ENCODE results near the gene NHEJ1. TPM values are rescaled to one million over a fixed set of nuclear protein-coding genes. Genes with fewer than 3 reads are reported as not detected.

NHEJ1 gene
- polyA plus RNA-seq, 3 donors, result 19.5 to 22.6 (median 20.4) TPM

DNA sequence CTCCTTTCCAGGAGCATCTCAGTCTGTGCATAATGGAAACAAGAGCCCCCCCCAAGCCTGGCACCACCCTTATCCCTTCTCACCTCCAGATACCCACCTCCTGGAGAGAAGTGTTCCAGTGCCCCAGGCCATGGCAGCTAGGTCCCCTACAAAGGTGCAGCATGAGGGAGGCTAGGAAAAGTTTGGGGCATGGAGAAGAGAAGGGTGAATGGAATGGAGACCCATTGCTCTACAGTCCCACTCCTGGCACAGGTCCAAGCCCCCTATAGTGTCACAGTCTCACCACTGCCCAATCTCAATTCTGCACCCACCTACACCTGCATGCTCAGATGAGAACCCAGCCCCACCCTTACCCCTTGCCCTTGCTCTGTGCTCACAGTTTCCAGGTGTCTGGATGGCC, 8.3 kb upstream of the NHEJ1 start:
- DNase-seq (ENCODE audit: low read depth in 3 of 3, low spot score in 2 of 3), result no peak

DNA sequence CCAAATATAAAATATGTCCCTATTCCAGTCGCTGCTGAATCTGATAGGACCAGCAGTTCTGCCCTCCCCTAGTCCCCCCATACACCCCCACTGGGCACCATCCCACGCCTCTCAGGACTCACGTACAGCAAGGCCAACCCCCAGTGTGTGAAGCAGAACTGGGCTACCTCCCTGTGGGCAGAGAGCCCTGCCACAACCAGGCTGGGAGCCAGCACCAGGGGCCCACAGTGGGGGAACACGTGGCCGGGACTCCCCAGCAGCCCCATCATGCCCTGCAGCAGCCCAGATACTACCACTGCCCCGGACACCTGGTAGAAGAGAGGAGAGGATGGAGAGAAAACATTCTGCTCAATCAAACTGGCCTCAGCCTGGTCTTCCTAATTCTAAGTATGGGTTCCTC, 7.9 kb upstream of the NHEJ1 start:
- DNase-seq (ENCODE audit: low read depth in 3 of 3, low spot score in 2 of 3), result no peak

DNA sequence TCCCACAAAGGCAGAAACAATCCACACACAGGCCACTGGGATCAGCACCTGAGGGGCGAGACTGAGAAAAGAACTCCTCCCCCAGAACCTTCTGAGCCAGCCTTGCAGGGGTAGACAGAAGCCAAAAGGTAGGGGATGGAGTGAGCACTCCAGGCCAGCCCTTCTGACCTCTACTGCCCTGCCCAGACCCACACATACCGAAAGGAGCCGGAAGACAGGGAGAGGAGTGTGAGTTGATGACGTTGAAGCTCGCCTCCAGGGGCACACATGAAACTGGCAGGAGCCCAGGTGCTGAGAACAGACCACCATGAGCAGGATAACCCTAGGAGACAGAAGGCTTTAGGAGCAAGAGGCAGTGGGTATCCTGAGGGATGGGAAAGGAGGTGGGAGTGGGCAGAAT, 7.4 kb upstream of the NHEJ1 start:
- no peak for DNase-seq (ENCODE audit: low read depth in 3 of 3, low spot score in 2 of 3)

DNA sequence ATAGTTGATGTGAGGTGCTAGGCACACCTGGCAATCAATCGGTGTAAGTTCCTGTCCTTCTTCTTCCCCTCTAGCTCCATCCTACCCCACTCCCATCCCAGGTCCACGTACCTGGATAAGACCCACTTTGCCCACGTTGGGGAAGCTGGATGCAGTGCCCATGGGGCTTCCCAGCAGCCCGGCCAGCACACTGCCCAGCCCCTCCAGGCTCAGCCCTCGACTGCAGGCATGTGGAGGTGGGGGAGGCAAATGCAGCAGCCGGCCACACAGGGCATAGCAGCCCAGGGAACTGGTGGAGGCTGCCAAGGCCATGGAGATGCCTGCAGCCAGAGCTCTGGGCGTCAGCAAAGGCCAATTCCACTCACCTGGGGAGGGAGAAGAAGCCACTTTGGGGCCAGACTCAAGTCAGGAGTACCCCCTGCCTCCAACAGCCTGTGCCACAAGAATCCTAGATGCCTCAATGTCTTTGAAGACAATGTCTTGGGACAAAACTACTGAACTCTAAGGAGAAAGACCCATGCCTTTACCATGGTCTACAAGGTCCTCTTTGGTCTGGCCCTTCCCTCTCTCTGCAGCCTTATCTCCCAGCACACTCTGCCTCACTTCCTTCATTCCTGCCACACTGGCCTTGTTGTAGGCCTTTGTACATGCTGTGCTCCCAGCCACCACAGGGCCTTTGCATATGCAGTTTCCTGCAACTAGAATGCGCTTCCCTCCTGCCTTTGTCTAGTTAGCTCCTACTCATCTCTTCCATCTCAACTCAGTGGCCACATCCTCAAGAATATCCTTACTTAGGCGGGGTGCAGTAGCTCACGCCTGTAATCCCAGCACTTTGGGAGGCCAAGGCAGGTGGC, 4.7 kb upstream of the NHEJ1 start:
- DNase-seq (ENCODE audit: low read depth in 3 of 3, low spot score in 2 of 3), result no peak

DNA sequence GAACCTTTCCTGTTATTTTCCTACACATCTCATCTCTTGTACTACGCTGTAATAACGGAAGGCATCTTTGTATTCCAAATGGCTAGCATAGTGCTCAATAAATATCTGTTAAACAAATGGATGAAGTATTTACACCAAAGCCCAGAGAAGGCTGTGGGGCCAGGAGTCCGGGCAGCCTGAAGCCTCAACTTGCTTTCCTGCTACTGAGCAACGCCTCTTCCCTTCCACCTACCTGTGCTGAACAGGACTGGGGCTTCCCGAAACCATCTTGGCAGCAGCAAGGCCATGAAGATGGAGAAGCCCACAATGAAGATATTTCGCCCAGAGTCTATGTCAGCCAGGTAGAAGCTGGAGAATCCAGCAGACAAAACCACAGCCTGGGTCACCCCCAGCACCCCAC, 2.5 kb upstream of the NHEJ1 start:
- no peak for DNase-seq (ENCODE audit: low read depth in 3 of 3, low spot score in 2 of 3)

DNA sequence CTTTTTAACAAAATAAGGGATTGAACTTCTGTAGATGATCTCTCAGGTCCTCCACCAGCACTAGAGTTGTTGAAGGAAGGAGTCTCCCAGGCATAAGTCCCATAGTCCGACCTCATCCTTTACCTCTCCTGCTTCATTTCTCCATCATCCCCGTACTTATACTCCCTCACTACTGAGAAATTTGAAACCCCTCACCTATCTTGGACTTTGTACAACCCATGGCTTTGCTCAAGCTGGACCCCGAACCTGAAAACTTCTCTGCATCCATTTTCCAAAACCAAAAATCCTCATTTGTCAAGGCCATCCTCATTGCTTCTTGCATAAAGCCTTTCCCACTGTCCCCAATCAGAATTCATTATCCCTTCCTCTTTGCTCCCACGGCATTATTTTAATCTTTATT, 482 bp upstream of the NHEJ1 start:
- DNase-seq (ENCODE audit: low read depth in 3 of 3, low spot score in 2 of 3), result no peak

DNA sequence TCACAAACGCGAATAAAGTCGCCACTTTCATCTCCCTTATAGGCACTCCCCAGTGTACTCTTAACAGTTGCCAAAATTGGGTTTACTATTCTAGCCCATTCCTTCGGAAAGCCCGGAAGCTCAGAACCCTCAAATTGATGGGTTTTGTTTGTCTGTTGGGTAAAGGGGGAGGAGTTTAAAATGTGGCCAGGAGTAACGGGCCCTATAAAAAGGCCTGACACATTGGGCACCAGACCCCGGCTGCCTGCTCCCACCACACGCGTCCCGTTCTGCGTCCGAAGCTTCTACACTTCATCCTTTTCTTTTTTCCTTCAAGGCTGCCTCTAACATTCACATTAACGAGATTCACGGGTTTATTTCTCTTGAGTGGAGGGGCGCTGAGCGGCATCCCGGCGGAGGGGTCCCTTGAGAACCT, 837 bp downstream of the NHEJ1 start:
- no peak for DNase-seq (ENCODE audit: low read depth in 3 of 3, low spot score in 2 of 3)

DNA sequence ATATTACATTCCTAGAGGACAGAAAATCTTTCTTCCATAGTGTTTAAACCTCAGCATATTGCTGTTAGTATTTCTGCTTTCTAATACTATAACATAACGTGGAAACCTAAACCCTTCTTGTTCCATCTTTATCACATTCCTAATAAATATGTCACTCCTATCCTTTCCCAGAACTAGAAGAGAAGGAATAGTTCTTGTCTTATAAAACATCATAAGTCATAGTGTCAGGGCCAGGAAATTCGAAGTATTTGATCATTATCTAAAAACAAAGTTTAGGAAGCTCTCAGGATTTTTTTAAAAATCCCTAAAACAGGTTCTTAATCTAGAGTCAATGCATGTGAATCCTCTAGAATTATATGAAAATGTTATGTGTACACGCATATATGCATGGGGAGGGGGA, 2.0 kb downstream of the NHEJ1 start:
- DNase-seq (ENCODE audit: low read depth in 3 of 3, low spot score in 2 of 3), result no peak

DNA sequence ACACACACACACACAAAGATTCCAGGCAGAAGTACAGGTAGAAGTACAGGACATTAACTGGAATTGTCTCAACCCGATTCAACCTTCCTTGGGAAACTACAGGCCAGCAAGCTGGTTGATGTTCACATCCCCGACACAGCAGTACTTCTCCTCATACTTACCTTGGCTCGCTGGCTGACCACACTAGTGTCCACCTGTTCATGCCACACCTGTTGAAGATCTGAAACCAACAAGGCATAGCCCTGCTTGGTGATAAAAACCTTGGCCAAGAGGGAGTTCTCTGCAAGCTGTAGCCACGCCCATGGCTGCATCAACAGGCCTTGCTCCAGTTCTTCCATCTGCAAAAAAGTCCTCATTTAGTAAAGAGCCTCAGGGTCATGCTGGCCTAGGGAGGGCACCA, 2.6 kb downstream of the NHEJ1 start:
- no peak for DNase-seq (ENCODE audit: low read depth in 3 of 3, low spot score in 2 of 3)

DNA sequence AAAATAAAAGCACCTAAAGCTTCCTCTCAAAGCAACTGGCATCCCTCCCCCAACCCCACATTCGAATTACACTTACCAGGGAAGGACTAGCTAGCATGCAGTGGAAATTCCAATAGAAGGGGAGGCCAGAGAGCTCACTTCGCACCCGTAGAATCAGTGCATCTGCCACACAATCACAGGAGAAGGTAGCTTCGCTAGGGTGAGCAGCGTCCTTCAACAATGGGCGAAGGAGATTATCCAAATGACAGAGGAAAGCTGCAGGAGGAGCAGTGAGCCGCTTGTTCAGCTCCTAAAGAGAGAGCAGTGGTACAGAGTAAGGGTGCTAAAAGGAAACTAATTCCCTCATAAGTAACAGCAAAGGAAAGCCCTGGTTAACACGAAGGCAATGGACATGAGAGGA, 3.2 kb downstream of the NHEJ1 start:
- no peak for DNase-seq (ENCODE audit: low read depth in 3 of 3, low spot score in 2 of 3)

DNA sequence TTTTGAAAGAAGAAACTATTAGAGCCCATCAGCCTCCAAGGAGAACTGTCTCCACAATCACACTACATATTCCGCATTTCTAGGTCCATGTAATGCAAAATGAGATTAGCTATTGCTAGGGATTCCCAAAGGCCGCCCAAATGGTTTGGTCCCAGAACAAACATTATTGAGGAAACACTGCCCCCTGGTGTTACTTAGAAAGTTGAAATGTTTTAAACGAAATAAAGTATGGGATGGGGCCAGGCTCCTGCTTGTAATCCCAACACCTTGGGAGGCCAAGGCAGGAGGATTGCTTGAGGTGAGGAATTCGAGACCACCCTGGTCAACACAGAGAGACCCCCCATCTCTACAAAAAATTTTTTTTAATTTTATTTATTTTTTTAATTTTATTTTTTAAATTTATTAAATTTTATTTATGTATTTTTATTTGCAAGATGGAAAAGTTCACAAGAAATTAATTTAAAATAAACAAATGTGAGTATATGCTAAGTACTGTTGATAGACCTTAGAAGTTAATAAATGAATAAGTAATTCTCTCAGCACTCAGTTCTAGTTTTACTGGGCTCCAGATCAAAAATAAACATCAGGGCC, 5.5 kb downstream of the NHEJ1 start:
- DNase-seq (ENCODE audit: low read depth in 3 of 3, low spot score in 2 of 3), result peak in 2 of 3 donors; percentile 54 to 60

DNA sequence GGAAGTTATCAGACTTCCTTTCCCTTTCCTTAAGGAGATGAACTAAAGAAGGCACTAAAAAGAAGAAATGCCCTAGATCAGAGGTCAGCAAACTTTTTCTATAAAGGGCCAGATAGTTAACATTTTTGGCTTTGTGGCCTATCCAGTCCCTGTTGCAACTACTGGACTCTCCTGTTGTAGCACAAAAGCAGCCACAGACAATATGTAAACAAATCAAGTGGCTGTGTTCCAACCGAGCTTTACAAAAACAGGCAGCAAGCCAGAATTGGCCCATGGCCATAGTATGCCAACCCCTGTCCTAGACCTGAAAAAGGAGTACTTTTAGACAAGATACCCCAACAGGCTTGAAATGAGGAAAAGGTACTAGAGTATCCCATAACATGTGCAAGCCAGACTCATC, 10.9 kb downstream of the NHEJ1 start:
- DNase-seq (ENCODE audit: low read depth in 3 of 3, low spot score in 2 of 3), result no peak

DNA sequence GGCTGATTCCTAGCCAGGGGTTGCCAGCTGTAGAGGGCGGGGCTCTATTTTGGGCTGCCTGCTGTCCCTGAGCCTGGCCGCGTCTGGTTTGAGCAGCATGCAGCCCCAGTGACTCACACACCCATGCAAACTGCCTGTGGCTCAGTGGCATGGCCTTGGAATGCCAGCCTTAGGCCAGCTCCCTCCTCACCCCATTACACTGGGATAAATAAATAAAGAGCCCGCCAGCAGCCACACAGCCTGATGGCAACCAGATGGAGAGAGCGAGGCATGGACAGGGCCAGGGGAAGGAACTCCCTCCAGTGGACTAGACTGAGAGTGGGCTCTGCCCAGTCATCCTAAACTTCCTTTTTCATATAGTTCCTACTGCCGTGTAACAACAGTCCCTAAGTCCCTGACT, 18.3 kb downstream of the NHEJ1 start:
- DNase-seq (ENCODE audit: low read depth in 3 of 3, low spot score in 2 of 3), result no peak

DNA sequence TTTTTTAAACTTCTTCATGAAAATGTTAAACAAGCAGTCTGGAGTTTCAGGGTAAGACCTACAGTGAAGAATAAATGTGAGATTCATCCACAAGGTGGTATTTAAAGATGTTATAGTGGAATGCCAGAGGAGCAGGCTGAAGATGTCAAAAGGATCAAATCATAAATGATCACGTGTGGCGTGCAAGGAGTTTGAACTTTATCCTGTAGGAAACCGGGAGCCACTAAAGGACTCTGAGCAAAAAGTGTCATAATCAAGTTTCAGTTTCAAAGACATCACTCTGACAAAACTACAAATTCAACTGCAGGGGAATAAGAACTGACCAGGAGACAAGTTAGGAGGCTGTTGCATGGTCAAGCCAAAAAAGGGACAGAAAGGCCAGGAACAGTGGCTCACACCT, 19.9 kb downstream of the NHEJ1 start:
- DNase-seq (ENCODE audit: low read depth in 3 of 3, low spot score in 2 of 3), result no peak

DNA sequence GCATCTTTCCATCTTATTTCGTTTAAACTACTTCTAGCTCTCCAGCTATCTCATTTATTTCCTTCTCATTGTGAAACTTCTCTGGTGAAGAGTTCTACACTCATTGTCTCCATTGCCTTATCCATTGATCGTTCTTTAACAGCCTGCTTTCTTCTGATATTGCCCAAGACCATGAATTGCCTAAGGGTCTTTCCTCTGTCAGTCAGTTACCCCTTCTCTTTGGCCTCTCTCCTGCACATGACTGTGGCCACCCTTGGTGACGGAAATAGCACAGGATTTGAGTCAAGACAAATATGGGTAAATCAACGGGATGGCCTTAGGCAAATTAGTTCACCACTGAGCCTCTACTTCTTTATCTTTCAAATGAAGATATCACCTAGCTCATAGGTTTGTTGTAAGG, 26.6 kb downstream of the NHEJ1 start:
- no peak for DNase-seq (ENCODE audit: low read depth in 3 of 3, low spot score in 2 of 3)

DNA sequence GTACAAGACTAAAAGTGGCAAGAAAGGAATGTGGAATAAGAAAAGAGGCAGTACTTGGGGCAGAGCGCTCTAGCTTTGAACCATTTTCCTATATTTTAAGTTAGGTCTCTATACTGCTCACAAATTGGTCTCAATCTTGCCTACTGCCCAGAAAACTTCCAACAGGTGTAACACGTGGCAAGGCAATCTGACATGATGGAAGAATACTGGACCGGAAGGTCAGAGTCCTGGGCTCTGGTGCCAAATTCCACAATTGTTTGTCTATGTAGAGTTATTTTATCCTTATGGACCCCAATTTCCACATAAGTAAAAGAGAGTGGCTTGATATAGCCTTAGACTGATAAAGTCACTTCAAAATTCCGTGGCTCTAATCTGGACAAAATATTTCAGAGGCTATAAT, 28.9 kb downstream of the NHEJ1 start:
- no peak for DNase-seq (ENCODE audit: low read depth in 3 of 3, low spot score in 2 of 3)

DNA sequence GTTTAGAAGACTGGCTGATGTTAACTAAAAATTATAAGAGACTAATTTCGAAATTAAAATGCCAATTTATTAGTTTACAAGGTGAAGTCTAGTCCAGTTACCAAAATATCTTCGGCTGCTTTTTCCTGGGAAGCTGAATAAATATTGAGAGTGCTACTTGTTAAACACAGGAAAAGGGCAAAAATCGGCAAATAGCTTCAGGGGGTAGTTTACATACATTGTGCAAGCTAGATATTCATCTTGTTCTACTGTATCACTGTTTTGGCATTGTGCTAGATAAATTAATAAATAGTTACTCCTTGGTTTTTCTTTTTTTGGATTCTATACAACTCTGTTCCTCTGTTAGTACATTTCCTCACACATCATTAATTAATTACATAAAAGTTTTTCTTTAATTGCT, 29.3 kb downstream of the NHEJ1 start:
- DNase-seq (ENCODE audit: low read depth in 3 of 3, low spot score in 2 of 3), result no peak

DNA sequence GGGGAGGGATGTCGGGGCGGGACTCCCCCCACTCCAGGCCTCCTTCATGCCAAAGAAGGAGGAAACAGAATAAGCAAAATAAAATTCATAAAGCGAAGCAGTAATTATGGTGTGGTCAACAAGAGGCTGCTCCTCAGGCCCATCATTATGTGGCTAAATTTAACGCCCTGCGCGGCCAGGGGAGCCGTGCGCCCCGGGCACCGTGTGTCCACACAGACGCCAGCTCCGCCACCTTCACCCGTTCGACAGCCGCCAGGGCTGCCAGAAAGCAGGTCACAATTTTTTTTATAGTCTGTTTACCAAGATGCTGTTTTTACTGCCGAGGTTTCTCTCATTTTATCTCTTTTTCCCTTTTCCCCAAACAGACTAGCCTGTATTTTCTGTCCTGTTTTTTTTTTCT, 31.0 kb downstream of the NHEJ1 start:
- no peak for DNase-seq (ENCODE audit: low read depth in 3 of 3, low spot score in 2 of 3)

DNA sequence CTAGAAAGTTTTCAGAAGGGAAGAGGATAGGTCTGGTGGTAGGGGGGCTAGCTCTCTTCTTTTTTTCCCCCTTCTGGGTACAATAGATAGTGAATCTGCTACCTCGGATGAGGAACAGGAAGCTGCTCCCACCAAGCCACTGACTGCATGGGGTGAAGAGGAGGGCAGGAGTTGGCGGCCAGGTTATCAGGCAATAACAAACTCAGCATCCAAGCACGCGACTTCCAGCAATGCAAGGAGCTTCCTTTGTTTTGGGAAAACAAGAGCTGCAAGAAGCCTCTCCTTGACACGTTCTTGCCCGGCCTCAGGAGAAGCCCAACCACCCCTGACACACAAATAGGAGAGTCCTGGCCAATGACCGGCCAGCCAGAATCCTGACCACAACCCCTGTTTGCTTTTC, 32.2 kb downstream of the NHEJ1 start:
- DNase-seq (ENCODE audit: low read depth in 3 of 3, low spot score in 2 of 3), result no peak

DNA sequence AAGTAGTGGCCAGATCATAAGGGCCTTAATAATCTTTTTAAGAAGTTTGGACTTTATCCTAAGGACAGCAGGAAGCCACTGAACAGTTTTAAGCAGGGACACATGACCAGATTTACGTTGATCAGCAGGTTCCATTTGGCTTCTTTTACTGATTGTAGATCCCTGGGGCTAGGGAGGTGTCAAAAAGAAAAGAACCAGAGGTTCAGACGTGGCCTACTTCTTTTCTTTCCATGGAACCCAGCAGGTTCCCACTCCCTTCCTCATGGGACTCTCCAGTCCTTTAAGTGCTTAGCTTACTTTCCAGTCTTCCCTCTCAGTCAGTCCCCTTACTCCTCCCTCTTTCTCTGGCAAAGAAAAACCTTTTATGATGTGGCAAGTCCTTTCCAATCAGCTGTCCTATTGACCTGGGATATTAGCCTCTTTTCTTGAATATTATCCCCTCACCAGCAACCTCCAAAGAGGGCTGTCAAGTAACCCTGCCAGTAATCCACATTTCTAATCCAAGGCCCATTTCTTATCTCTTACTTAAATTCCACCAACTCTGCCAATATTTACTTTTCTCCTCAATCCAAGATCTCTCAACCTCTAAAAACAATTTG, 33.5 kb downstream of the NHEJ1 start:
- DNase-seq (ENCODE audit: low read depth in 3 of 3, low spot score in 2 of 3), result no peak

DNA sequence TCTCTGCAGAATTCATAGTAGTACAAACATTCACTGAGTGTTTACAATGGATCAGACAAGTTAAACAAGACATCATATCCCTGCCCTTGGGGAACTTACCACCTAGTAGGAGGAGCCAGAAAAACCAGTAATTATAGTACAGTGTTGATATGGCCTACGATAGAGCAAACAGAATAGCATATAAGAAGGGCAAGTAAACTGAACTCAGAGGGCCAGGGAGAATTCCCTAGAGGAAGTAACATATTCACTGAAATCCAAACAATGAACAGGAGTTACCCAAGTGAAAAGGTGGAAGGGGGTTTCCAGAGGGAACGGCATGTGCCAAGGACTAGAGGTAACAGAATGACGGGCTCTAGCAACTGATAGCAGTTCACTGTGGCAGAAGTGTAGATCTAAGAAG, 34.1 kb downstream of the NHEJ1 start:
- no peak for DNase-seq (ENCODE audit: low read depth in 3 of 3, low spot score in 2 of 3)

DNA sequence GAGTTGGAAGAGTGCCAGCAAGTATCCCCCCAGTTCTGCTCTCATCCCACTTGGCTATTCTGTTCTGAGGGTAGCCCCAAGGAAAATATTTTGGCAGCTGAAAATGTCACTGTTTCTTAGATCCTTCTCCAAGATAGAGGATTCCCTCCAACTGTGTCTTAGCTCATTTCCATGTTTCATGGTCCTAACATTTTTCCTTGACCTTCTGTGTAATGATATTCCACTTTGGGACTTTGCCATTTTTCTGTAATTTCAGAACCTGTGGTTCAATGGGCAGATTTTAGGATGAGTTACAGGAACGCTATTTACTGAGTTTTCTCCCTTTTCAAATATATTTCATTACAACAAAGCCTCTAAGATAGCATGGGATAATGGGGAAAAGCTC, 34.7 kb downstream of the NHEJ1 start:
- no peak for DNase-seq (ENCODE audit: low read depth in 3 of 3, low spot score in 2 of 3)

Data from right renal cortex interstitium (tissue), 3 donors.